Measurements from ENCODE around the gene ARRB1. TPM values are rescaled to one million over a fixed set of nuclear protein-coding genes. Genes with fewer than 3 reads are reported as not detected.

The ARRB1 gene
- total and polyA plus RNA-seq, 10 of the 15 experiments (the other 5 are each of a cell fraction or from before 2014, with no cell fraction given), result 0.39 to 12.9 (median 1.7) TPM

DNA sequence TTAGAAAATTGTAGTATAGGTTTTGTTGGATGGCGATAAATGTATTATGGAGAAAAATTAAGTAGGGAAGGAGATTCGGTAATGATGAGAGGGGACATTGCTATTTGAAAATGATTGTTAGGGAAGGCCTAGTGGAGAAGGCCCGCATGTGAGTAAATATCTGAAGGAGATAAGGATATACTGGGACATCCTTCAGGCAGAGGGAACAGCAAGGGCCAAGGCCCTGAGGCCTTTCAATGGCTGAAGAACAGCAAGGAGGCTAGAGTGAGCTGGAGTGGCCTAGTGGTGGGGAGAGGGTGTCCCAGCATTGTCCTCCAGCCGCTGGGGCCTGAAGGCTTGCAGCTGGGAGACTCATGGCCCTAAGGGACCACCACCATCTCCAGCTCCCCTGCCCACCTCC lies 23.2 kb upstream of the ARRB1 start:
- no peak overlapping the region for H3K4me2 ChIP-seq (ENCODE audit: control insufficient read depth, insufficient read depth)
- no peak overlapping the region for H2AFZ ChIP-seq (ENCODE audit: control insufficient read depth, low read depth, low read length)
- POLR2A ChIA-PET, result no interaction called here
- H3K9ac ChIP-seq (ENCODE audit: control insufficient read depth, insufficient read depth, low read length), result no peak overlapping the region
- H3K4me3 ChIP-seq, result no peak overlapping the region
- CTCF ChIA-PET, result interaction anchor here (0.6 to 0.7 kb wide), 2 partner anchors 39 to 192 kb away, joined by 3 to 7 read pairs; no protein-coding TSS in a partner anchor
- FAIRE-seq (no peak), DNase-seq (ENCODE audit: low read depth, low spot score) (no peak), ATAC-seq (no peak)
- no peaks in the 10 kb centered on the region for H3K79me2 ChIP-seq (ENCODE audit: control insufficient read depth, insufficient read depth, low read length)
- H3K27ac ChIP-seq (ENCODE audit: control insufficient read depth, insufficient read depth), result no peak overlapping the region
- in situ Hi-C loops (cut with MboI), result no loop called here
- no peaks in the 10 kb centered on the region for H3K4me1 ChIP-seq (ENCODE audit: control insufficient read depth, insufficient read depth, low read length)
- intact Hi-C loops (cut with micrococcal nuclease; ENCODE audit: unreplicated experiment), result no loop called here
- no peaks in the 10 kb centered on the region; the same call in 2 of the 3 replicates for H3K9me3 ChIP-seq (replicated peaks; ENCODE audit: control insufficient read depth, insufficient read depth, low read length)
- 83% methylated on average over 4 of the region's 4 CpGs for WGBS (ENCODE audit: insufficient coverage, insufficient replicate concordance, low lambda C conversion rate, missing lambda C conversion rate)
- SMC1A ChIA-PET (ENCODE audit: uncharacterized antibody, unreplicated experiment), result interaction anchor here (1.9 kb wide), 1 partner anchor 95 kb away, joined by 8 read pairs; no protein-coding TSS in a partner anchor
- no peaks in the 10 kb centered on the region for H4K20me1 ChIP-seq (ENCODE audit: control insufficient read depth, insufficient read depth)
- H3K27me3 ChIP-seq (replicated peaks in 1 of 2; ENCODE audit: control insufficient read depth in 2 of 2, insufficient read depth in 2 of 2, low read length in 1 of 2), result no peaks in the 10 kb centered on the region; a peak in 2 of 4 replicates
- no peak for TF ChIP-seq ZNF24 (IDR thresholded peaks at IDR 0.05)
- no peak for TF ChIP-seq NBN (IDR thresholded peaks at IDR 0.05)
- TF ChIP-seq BCL11A (IDR thresholded peaks at IDR 0.05; ENCODE audit: low read depth, low read length), result no peak
- TF ChIP-seq FOXK2 (IDR thresholded peaks at IDR 0.05), result no peak
- TF ChIP-seq ZNF217 (IDR thresholded peaks at IDR 0.05), result no peak
- RAD21 ChIA-PET (ENCODE audit: unreplicated experiment), result no interaction called here
- no TSS peak for BruUV-seq (replicated peaks)
- H3K36me3 ChIP-seq (ENCODE audit: control insufficient read depth in 2 of 2, insufficient read depth in 2 of 2, low read length in 1 of 2), result no peaks in the 10 kb centered on the region

DNA sequence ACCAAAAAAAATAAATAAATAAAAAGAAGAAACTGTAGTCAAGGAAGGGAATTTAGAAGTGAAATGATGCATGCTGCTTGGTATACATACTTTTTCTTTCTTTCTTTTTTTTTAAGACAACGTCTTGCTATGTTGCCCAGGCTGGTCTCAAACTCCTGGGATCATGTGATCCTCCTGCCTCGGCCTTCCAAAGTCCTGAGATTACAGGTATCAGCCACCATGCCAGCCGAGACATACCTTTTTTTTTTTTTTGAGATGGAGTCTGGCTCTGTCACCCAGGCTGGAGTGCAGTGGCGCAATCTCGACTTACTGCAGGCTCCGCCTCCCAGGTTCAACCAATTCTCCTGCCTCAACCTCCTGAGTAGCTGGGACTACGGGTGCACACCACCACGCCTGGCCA lies 21.7 kb upstream of the ARRB1 start:
- H3K4me2 ChIP-seq (ENCODE audit: control insufficient read depth, insufficient read depth), result no peak overlapping the region
- H3K4me1 ChIP-seq (ENCODE audit: control insufficient read depth, insufficient read depth, low read length), result no peaks in the 10 kb centered on the region
- in situ Hi-C loops (cut with MboI), result no loop called here
- no peaks in the 10 kb centered on the region; the same call in 2 of the 3 replicates for H3K9me3 ChIP-seq (replicated peaks; ENCODE audit: control insufficient read depth, insufficient read depth, low read length)
- FAIRE-seq (no peak), DNase-seq (ENCODE audit: low read depth, low spot score) (no peak), ATAC-seq (no peak)
- no peaks in the 10 kb centered on the region; a peak in 2 of 4 replicates for H3K27me3 ChIP-seq (replicated peaks in 1 of 2; ENCODE audit: control insufficient read depth in 2 of 2, insufficient read depth in 2 of 2, low read length in 1 of 2)
- intact Hi-C loops (cut with micrococcal nuclease; ENCODE audit: unreplicated experiment), result no loop called here
- no peak overlapping the region for H2AFZ ChIP-seq (ENCODE audit: control insufficient read depth, low read depth, low read length)
- WGBS (ENCODE audit: insufficient coverage, insufficient replicate concordance, low lambda C conversion rate, missing lambda C conversion rate), result 43% methylated on average over 8 of the region's 8 CpGs
- ChIA-PET CTCF (interaction anchor here (0.9 kb wide), 1 partner anchor 32 kb away, joined by 3 read pairs; no protein-coding TSS in a partner anchor), POLR2A (no interaction called here), RAD21 (ENCODE audit: unreplicated experiment) (interaction anchor here (1.9 kb wide), 1 partner anchor 10 kb away, joined by 4 read pairs; no protein-coding TSS in a partner anchor), SMC1A (ENCODE audit: uncharacterized antibody, unreplicated experiment) (interaction anchor here (1.5 to 2.0 kb wide), 3 partner anchors 11 to 20 kb away, joined by 3 to 7 read pairs (median 5); no protein-coding TSS in a partner anchor)
- no TSS peak for BruUV-seq (replicated peaks)
- H4K20me1 ChIP-seq (ENCODE audit: control insufficient read depth, insufficient read depth), result no peaks in the 10 kb centered on the region
- no peak overlapping the region for H3K27ac ChIP-seq (ENCODE audit: control insufficient read depth, insufficient read depth)
- no peak overlapping the region for H3K9ac ChIP-seq (ENCODE audit: control insufficient read depth, insufficient read depth, low read length)
- H3K36me3 ChIP-seq (ENCODE audit: control insufficient read depth in 2 of 2, insufficient read depth in 2 of 2, low read length in 1 of 2), result no peaks in the 10 kb centered on the region
- no peak overlapping the region for H3K4me3 ChIP-seq
- no peaks in the 10 kb centered on the region for H3K79me2 ChIP-seq (ENCODE audit: control insufficient read depth, insufficient read depth, low read length)
- TF ChIP-seq NBN (IDR thresholded peaks at IDR 0.05) (no peak), SMAD5 (IDR thresholded peaks at IDR 0.05; ENCODE audit: low read depth) (no peak), MEF2A (IDR thresholded peaks at IDR 0.05; ENCODE audit: insufficient read depth, low read depth, low read length) (no peak), KAT2A (conservative IDR thresholded peaks at IDR 0.05; ENCODE audit: control insufficient read depth, low read depth, low read length) (no peak), SMC3 (IDR thresholded peaks at IDR 0.05; ENCODE audit: borderline replicate concordance, low read length) (no peak), CREB1 (IDR thresholded peaks at IDR 0.05; ENCODE audit: low read depth) (no peak), WRNIP1 (IDR thresholded peaks at IDR 0.05; ENCODE audit: borderline replicate concordance, low read depth, low read length) (no peak)
- TF ChIP-seq, protein P1, sequence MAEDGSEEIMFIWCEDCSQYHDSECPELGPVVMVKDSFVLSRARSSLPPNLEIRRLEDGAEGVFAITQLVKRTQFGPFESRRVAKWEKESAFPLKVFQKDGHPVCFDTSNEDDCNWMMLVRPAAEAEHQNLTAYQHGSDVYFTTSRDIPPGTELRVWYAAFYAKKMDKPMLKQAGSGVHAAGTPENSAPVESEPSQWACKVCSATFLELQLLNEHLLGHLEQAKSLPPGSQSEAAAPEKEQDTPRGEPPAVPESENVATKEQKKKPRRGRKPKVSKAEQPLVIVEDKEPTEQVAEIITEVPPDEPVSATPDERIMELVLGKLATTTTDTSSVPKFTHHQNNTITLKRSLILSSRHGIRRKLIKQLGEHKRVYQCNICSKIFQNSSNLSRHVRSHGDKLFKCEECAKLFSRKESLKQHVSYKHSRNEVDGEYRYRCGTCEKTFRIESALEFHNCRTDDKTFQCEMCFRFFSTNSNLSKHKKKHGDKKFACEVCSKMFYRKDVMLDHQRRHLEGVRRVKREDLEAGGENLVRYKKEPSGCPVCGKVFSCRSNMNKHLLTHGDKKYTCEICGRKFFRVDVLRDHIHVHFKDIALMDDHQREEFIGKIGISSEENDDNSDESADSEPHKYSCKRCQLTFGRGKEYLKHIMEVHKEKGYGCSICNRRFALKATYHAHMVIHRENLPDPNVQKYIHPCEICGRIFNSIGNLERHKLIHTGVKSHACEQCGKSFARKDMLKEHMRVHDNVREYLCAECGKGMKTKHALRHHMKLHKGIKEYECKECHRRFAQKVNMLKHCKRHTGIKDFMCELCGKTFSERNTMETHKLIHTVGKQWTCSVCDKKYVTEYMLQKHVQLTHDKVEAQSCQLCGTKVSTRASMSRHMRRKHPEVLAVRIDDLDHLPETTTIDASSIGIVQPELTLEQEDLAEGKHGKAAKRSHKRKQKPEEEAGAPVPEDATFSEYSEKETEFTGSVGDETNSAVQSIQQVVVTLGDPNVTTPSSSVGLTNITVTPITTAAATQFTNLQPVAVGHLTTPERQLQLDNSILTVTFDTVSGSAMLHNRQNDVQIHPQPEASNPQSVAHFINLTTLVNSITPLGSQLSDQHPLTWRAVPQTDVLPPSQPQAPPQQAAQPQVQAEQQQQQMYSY (CRISPR knock-in tag; IDR thresholded peaks at IDR 0.05), result no peak
- TF ChIP-seq, protein P2, sequence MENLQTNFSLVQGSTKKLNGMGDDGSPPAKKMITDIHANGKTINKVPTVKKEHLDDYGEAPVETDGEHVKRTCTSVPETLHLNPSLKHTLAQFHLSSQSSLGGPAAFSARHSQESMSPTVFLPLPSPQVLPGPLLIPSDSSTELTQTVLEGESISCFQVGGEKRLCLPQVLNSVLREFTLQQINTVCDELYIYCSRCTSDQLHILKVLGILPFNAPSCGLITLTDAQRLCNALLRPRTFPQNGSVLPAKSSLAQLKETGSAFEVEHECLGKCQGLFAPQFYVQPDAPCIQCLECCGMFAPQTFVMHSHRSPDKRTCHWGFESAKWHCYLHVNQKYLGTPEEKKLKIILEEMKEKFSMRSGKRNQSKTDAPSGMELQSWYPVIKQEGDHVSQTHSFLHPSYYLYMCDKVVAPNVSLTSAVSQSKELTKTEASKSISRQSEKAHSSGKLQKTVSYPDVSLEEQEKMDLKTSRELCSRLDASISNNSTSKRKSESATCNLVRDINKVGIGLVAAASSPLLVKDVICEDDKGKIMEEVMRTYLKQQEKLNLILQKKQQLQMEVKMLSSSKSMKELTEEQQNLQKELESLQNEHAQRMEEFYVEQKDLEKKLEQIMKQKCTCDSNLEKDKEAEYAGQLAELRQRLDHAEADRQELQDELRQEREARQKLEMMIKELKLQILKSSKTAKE (IDR thresholded peaks at IDR 0.05; ENCODE audit: low read depth, poor library complexity, severe bottlenecking), result no peak

Measured in GM12878 (cell line).